Endothelial cell of umbilical vein (primary cell): ENCODE measurements around the gene PIP4P1. TPM values are rescaled to one million over a fixed set of nuclear protein-coding genes. Genes with fewer than 3 reads are reported as not detected.

Source experiments
- BruUV-seq: library from RNA; stranded (reverse); fragments of 400-500 nt; replicated peaks from 2 replicates; lab custom pipeline; 2021; lab: Mats Ljungman, UMichigan
- CTCF ChIA-PET: fragments of 300-600, 350-600 bp; sonication (Branson Sonifier 250); formaldehyde crosslinking; loops from one replicate; lab custom pipeline; 2021; ENCODE audit warnings: antibody characterized with exemption, inconsistent platforms; lab: Charles Lee
- POLR2A ChIA-PET: fragments of 300-600, 350-600 bp; sonication (Branson Sonifier 250); formaldehyde crosslinking; loops from one replicate; lab custom pipeline; 2021; ENCODE audit warnings: antibody characterized with exemption, inconsistent platforms; lab: Charles Lee
- DNase-seq: peaks from one replicate; pipeline ENCODE4 v3.0.0-alpha.2; 2011; ENCODE audit warnings: low read depth, low spot score
- FAIRE-seq: peaks from 2 replicates; lab custom pipeline; 2011; peaks lifted over from hg19 to GRCh38; lab: Jason Lieb, UNC
- H2AFZ ChIP-seq: 2 replicates; pipeline ENCODE4 v1.6.0; 2012; ENCODE audit warnings: low read depth, low read length, control low read depth, inconsistent platforms
- H3K27ac ChIP-seq: 2 replicates; pipeline ENCODE4 v1.5.1; 2011; ENCODE audit warnings: low read depth, mild to moderate bottlenecking, control low read depth, low read length, moderate library complexity; ENCODE audit not compliant: insufficient read depth
- H3K27me3 ChIP-seq, 2 experiments: 2 replicates each; pipeline versions ENCODE4 v1.6.0 to v1.6.1; 2011; ENCODE audit warnings: low read length in 2 of 2, mixed read lengths in 1 of 2; ENCODE audit not compliant: control insufficient read depth in 2 of 2, insufficient read depth in 2 of 2
- H3K36me3 ChIP-seq, 2 experiments: 2 replicates in 1 of 2; 3 replicates in 1 of 2; pipeline ENCODE4 v1.5.1; 2011; ENCODE audit warnings: low read length in 2 of 2, mild to moderate bottlenecking in 1 of 2, moderate library complexity in 1 of 2; ENCODE audit not compliant: control insufficient read depth in 2 of 2, insufficient read depth in 2 of 2; ENCODE audit errors: extremely low read depth in 1 of 2
- H3K4me1 ChIP-seq: 3 replicates; pipeline ENCODE4 v1.5.1; 2011; ENCODE audit warnings: mild to moderate bottlenecking, low read length; ENCODE audit not compliant: control insufficient read depth, insufficient read depth; ENCODE audit errors: extremely low read depth
- H3K4me2 ChIP-seq: 2 replicates; pipeline ENCODE4 v1.6.1; 2011; ENCODE audit warnings: low read length, control low read depth, mixed read lengths; ENCODE audit not compliant: insufficient read depth
- H3K4me3 ChIP-seq, 3 experiments: fragments of 200-600 bp in 1 of 3; sonication (generic), shearing (Covaris generic) in 1 of 3; replicated peaks in 1 of 3; 2 replicates each; pipeline ENCODE4 v1.5.1; 2011 to 2016; ENCODE audit warnings: control low read depth in 3 of 3, low read length in 3 of 3, mild to moderate bottlenecking in 2 of 3, inconsistent platforms in 1 of 3, low read depth in 1 of 3, moderate library complexity in 1 of 3; ENCODE audit not compliant: insufficient read depth in 1 of 3
- H3K79me2 ChIP-seq: 2 replicates; pipeline ENCODE4 v1.6.0; 2012; ENCODE audit warnings: low read length, inconsistent platforms; ENCODE audit not compliant: control insufficient read depth, insufficient read depth
- H3K9ac ChIP-seq: replicated peaks from 2 replicates; pipeline ENCODE3; 2011; ENCODE audit warnings: low read length, control low read depth; ENCODE audit not compliant: insufficient read depth; ENCODE audit errors: extremely low read depth
- H3K9me1 ChIP-seq: replicated peaks from 3 replicates; pipeline ENCODE4 v1.6.0; 2011; ENCODE audit warnings: mild to moderate bottlenecking, low read length; ENCODE audit not compliant: control insufficient read depth, insufficient read depth; ENCODE audit errors: extremely low read depth
- H3K9me3 ChIP-seq: replicated peaks from 2 replicates; pipeline ENCODE4 v1.5.1; 2012; ENCODE audit warnings: low read length, inconsistent platforms; ENCODE audit not compliant: control insufficient read depth, insufficient read depth
- H4K20me1 ChIP-seq: replicated peaks from 2 replicates; pipeline ENCODE3; 2011; ENCODE audit warnings: mild to moderate bottlenecking, low read length; ENCODE audit not compliant: control insufficient read depth, insufficient read depth; ENCODE audit errors: extremely low read depth
- EZH2 ChIP-seq: IDR thresholded peaks from 2 replicates; pipeline ENCODE4 v1.6.1; 2012; ENCODE audit warnings: borderline replicate concordance, low read depth, mild to moderate bottlenecking, moderate library complexity, low read length, inconsistent platforms; ENCODE audit not compliant: severe bottlenecking
- FOS ChIP-seq: IDR thresholded peaks from 2 replicates; pipeline ENCODE4 v1.6.1; 2011; ENCODE audit warnings: mild to moderate bottlenecking, low read length, moderate library complexity, borderline replicate concordance; ENCODE audit not compliant: insufficient read depth
- GATA2 ChIP-seq: IDR thresholded peaks from 2 replicates; pipeline ENCODE4 v1.7.0; 2011; ENCODE audit warnings: low read depth, mild to moderate bottlenecking, moderate library complexity, mixed read lengths, low read length; ENCODE audit not compliant: insufficient read length, insufficient read depth
- JUN ChIP-seq: IDR thresholded peaks from 2 replicates; pipeline ENCODE4 v1.6.1; 2011; ENCODE audit warnings: borderline replicate concordance, low read depth; ENCODE audit not compliant: insufficient read length, insufficient read depth
- MYC ChIP-seq: IDR thresholded peaks from one replicate; pipeline ENCODE4 v1.6.1; 2011; ENCODE audit warnings: mild to moderate bottlenecking, low read depth, low read length
- POLR2A ChIP-seq: IDR thresholded peaks from 2 replicates; pipeline ENCODE4 v1.6.1; 2012; ENCODE audit warnings: low read depth, mild to moderate bottlenecking, control low read depth, low read length
- POLR2AphosphoS5 ChIP-seq: IDR thresholded peaks from 2 replicates; pipeline ENCODE4 v1.6.1; 2012; ENCODE audit warnings: low read depth, mild to moderate bottlenecking, control low read depth, low read length, moderate library complexity; ENCODE audit not compliant: insufficient read depth
- dilution Hi-C: fragments of 300-500 bp; cut with MboI; formaldehyde crosslinking; loops from one replicate; pipeline ENCODE4 v1.15.0; 2019; ENCODE audit warnings: low sequenced_read_pairs; ENCODE audit not compliant: extremely low pct_ligation_motif_present
- intact Hi-C: fragments of 100-400 bp; cut with micrococcal nuclease; formaldehyde crosslinking; loops from one replicate; pipeline ENCODE4 v1.10.0; 2022
- polyA plus RNA-seq, 4 experiments: library from polyadenylated mRNA; depleted of rRNA in 3 of 4; stranded (reverse) in 3 of 4; unstranded in 1 of 4; fragments of >200 nt; gene quantifications; 2 replicates each; pipeline versions ENCODE4 v1.2.1 to v1.2.3, GENCODE V29; 2011 to 2012; ENCODE audit warnings: missing spikeins in 1 of 4
- total RNA-seq: library from RNA; stranded (reverse); gene quantifications from 2 replicates; pipeline ENCODE4 v1.2.3, GENCODE V29; 2021
- TF ChIP-seq, protein P1 (sequence below): IDR thresholded peaks from 2 replicates; pipeline ENCODE4 v1.6.1; 2011; ENCODE audit not compliant: insufficient read depth, insufficient read length
- TF ChIP-seq, protein P2 (sequence below), 2 donors: IDR thresholded peaks; 1 replicate in 1 of 2; 2 replicates in 1 of 2; pipeline ENCODE4 v1.5.1; 2011; ENCODE audit warnings: low read length in 2 of 2, mild to moderate bottlenecking in 2 of 2, moderate library complexity in 2 of 2, control low read depth in 1 of 2, inconsistent platforms in 1 of 2, low read depth in 1 of 2; ENCODE audit not compliant: insufficient read depth in 1 of 2; ENCODE audit errors: extremely low read depth in 1 of 2

The PIP4P1 gene
- total and polyA plus RNA-seq, 2 donors (not counting 3 experiments of a cell fraction or from before 2014, with no cell fraction given): 28.6 to 52.5 TPM

DNA sequence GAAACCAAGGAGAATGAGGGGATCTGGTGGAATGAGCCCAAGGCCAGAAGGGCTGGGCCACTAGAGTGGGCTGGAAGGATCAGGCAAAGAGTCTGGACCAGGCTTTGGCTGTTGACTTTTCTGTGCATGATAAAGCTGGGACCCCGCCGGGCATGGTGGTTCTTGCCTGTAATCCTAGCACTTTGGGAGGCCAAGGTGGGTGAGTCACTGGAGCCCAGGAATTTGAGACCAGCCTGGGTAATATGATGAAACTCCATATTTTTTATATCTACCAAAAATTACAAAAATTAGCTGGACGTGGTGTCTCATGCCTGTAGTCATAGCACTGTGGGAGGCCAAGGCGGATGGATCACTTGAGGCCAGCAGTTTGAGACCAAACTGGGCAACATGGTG lies 24.9 kb downstream of the PIP4P1 start:
- Histone ChIP-seq H3K4me2 (no peak overlapping the region), H3K27ac (no peak overlapping the region), H4K20me1 (no peaks in the 10 kb centered on the region), H3K9me3 (no peaks in the 10 kb centered on the region), H3K9ac (no peak overlapping the region), H2AFZ (no peak overlapping the region), H3K9me1 (no peaks in the 10 kb centered on the region), H3K4me1 (peaks cover 5% of the 10 kb centered on the region), H3K27me3 (peaks cover 6 to 16% of the 10 kb centered on the region in 2 experiments), H3K79me2 (no peaks in the 10 kb centered on the region), H3K36me3 (no peaks in the 10 kb centered on the region), H3K4me3 (no peak overlapping the region)
- dilution Hi-C loops: no loop called here
- TF ChIP-seq POLR2A (no peak), POLR2AphosphoS5 (no peak), FOS (no peak), GATA2 (no peak), EZH2 (no peak), MYC (no peak), JUN (no peak)
- TF ChIP-seq, protein P1, sequence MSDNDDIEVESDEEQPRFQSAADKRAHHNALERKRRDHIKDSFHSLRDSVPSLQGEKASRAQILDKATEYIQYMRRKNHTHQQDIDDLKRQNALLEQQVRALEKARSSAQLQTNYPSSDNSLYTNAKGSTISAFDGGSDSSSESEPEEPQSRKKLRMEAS: no peak
- TF ChIP-seq, protein P2, sequence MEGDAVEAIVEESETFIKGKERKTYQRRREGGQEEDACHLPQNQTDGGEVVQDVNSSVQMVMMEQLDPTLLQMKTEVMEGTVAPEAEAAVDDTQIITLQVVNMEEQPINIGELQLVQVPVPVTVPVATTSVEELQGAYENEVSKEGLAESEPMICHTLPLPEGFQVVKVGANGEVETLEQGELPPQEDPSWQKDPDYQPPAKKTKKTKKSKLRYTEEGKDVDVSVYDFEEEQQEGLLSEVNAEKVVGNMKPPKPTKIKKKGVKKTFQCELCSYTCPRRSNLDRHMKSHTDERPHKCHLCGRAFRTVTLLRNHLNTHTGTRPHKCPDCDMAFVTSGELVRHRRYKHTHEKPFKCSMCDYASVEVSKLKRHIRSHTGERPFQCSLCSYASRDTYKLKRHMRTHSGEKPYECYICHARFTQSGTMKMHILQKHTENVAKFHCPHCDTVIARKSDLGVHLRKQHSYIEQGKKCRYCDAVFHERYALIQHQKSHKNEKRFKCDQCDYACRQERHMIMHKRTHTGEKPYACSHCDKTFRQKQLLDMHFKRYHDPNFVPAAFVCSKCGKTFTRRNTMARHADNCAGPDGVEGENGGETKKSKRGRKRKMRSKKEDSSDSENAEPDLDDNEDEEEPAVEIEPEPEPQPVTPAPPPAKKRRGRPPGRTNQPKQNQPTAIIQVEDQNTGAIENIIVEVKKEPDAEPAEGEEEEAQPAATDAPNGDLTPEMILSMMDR (IDR thresholded peaks at IDR 0.05; ENCODE audit: extremely low read depth in 1 of 2, insufficient read depth in 1 of 2, low read depth in 1 of 2, low read length in 2 of 2): no peak
- POLR2A ChIA-PET: no interaction called here
- intact Hi-C loops: no loop called here
- no TSS peak for BruUV-seq
- no peak for DNase-seq
- CTCF ChIA-PET: interaction anchor here (0.6 to 1.7 kb wide), 2 partner anchors 21 to 172 kb away, joined by 3 to 5 read pairs; no protein-coding TSS in a partner anchor
- no peak for FAIRE-seq
